Endothelial cell of umbilical vein (primary cell): ENCODE data around the gene RGL3. TPM values are rescaled to one million over a fixed set of nuclear protein-coding genes. Genes with fewer than 3 reads are reported as not detected.

ENCODE experiments used
- BruUV-seq: library from RNA; stranded (reverse); fragments of 400-500 nt; replicated peaks from 2 replicates; lab custom pipeline; 2021; lab: Mats Ljungman, UMichigan
- CTCF ChIA-PET: fragments of 300-600, 350-600 bp; sonication (Branson Sonifier 250); formaldehyde crosslinking; loops from one replicate; lab custom pipeline; 2021; ENCODE audit warnings: antibody characterized with exemption, inconsistent platforms; lab: Charles Lee
- POLR2A ChIA-PET: fragments of 300-600, 350-600 bp; sonication (Branson Sonifier 250); formaldehyde crosslinking; loops from one replicate; lab custom pipeline; 2021; ENCODE audit warnings: antibody characterized with exemption, inconsistent platforms; lab: Charles Lee
- DNase-seq: peaks from one replicate; pipeline ENCODE4 v3.0.0-alpha.2; 2011; ENCODE audit warnings: low read depth, low spot score
- FAIRE-seq: peaks from 2 replicates; lab custom pipeline; 2011; peaks lifted over from hg19 to GRCh38; lab: Jason Lieb, UNC
- H2AFZ ChIP-seq: 2 replicates; pipeline ENCODE4 v1.6.0; 2012; ENCODE audit warnings: low read depth, low read length, control low read depth, inconsistent platforms
- H3K27ac ChIP-seq: 2 replicates; pipeline ENCODE4 v1.5.1; 2011; ENCODE audit warnings: low read depth, mild to moderate bottlenecking, control low read depth, low read length, moderate library complexity; ENCODE audit not compliant: insufficient read depth
- H3K27me3 ChIP-seq, 2 experiments: 2 replicates each; pipeline versions ENCODE4 v1.6.0 to v1.6.1; 2011; ENCODE audit warnings: low read length in 2 of 2, mixed read lengths in 1 of 2; ENCODE audit not compliant: control insufficient read depth in 2 of 2, insufficient read depth in 2 of 2
- H3K36me3 ChIP-seq, 2 experiments: 2 replicates in 1 of 2; 3 replicates in 1 of 2; pipeline ENCODE4 v1.5.1; 2011; ENCODE audit warnings: low read length in 2 of 2, mild to moderate bottlenecking in 1 of 2, moderate library complexity in 1 of 2; ENCODE audit not compliant: control insufficient read depth in 2 of 2, insufficient read depth in 2 of 2; ENCODE audit errors: extremely low read depth in 1 of 2
- H3K4me1 ChIP-seq: 3 replicates; pipeline ENCODE4 v1.5.1; 2011; ENCODE audit warnings: mild to moderate bottlenecking, low read length; ENCODE audit not compliant: control insufficient read depth, insufficient read depth; ENCODE audit errors: extremely low read depth
- H3K4me2 ChIP-seq: 2 replicates; pipeline ENCODE4 v1.6.1; 2011; ENCODE audit warnings: low read length, control low read depth, mixed read lengths; ENCODE audit not compliant: insufficient read depth
- H3K4me3 ChIP-seq, 3 experiments: fragments of 200-600 bp in 1 of 3; sonication (generic), shearing (Covaris generic) in 1 of 3; replicated peaks in 1 of 3; 2 replicates each; pipeline ENCODE4 v1.5.1; 2011 to 2016; ENCODE audit warnings: control low read depth in 3 of 3, low read length in 3 of 3, mild to moderate bottlenecking in 2 of 3, inconsistent platforms in 1 of 3, low read depth in 1 of 3, moderate library complexity in 1 of 3; ENCODE audit not compliant: insufficient read depth in 1 of 3
- H3K79me2 ChIP-seq: 2 replicates; pipeline ENCODE4 v1.6.0; 2012; ENCODE audit warnings: low read length, inconsistent platforms; ENCODE audit not compliant: control insufficient read depth, insufficient read depth
- H3K9ac ChIP-seq: replicated peaks from 2 replicates; pipeline ENCODE3; 2011; ENCODE audit warnings: low read length, control low read depth; ENCODE audit not compliant: insufficient read depth; ENCODE audit errors: extremely low read depth
- H3K9me1 ChIP-seq: replicated peaks from 3 replicates; pipeline ENCODE4 v1.6.0; 2011; ENCODE audit warnings: mild to moderate bottlenecking, low read length; ENCODE audit not compliant: control insufficient read depth, insufficient read depth; ENCODE audit errors: extremely low read depth
- H3K9me3 ChIP-seq: replicated peaks from 2 replicates; pipeline ENCODE4 v1.5.1; 2012; ENCODE audit warnings: low read length, inconsistent platforms; ENCODE audit not compliant: control insufficient read depth, insufficient read depth
- H4K20me1 ChIP-seq: replicated peaks from 2 replicates; pipeline ENCODE3; 2011; ENCODE audit warnings: mild to moderate bottlenecking, low read length; ENCODE audit not compliant: control insufficient read depth, insufficient read depth; ENCODE audit errors: extremely low read depth
- EZH2 ChIP-seq: IDR thresholded peaks from 2 replicates; pipeline ENCODE4 v1.6.1; 2012; ENCODE audit warnings: borderline replicate concordance, low read depth, mild to moderate bottlenecking, moderate library complexity, low read length, inconsistent platforms; ENCODE audit not compliant: severe bottlenecking
- FOS ChIP-seq: IDR thresholded peaks from 2 replicates; pipeline ENCODE4 v1.6.1; 2011; ENCODE audit warnings: mild to moderate bottlenecking, low read length, moderate library complexity, borderline replicate concordance; ENCODE audit not compliant: insufficient read depth
- GATA2 ChIP-seq: IDR thresholded peaks from 2 replicates; pipeline ENCODE4 v1.7.0; 2011; ENCODE audit warnings: low read depth, mild to moderate bottlenecking, moderate library complexity, mixed read lengths, low read length; ENCODE audit not compliant: insufficient read length, insufficient read depth
- JUN ChIP-seq: IDR thresholded peaks from 2 replicates; pipeline ENCODE4 v1.6.1; 2011; ENCODE audit warnings: borderline replicate concordance, low read depth; ENCODE audit not compliant: insufficient read length, insufficient read depth
- MYC ChIP-seq: IDR thresholded peaks from one replicate; pipeline ENCODE4 v1.6.1; 2011; ENCODE audit warnings: mild to moderate bottlenecking, low read depth, low read length
- POLR2A ChIP-seq: IDR thresholded peaks from 2 replicates; pipeline ENCODE4 v1.6.1; 2012; ENCODE audit warnings: low read depth, mild to moderate bottlenecking, control low read depth, low read length
- POLR2AphosphoS5 ChIP-seq: IDR thresholded peaks from 2 replicates; pipeline ENCODE4 v1.6.1; 2012; ENCODE audit warnings: low read depth, mild to moderate bottlenecking, control low read depth, low read length, moderate library complexity; ENCODE audit not compliant: insufficient read depth
- dilution Hi-C: fragments of 300-500 bp; cut with MboI; formaldehyde crosslinking; loops from one replicate; pipeline ENCODE4 v1.15.0; 2019; ENCODE audit warnings: low sequenced_read_pairs; ENCODE audit not compliant: extremely low pct_ligation_motif_present
- intact Hi-C: fragments of 100-400 bp; cut with micrococcal nuclease; formaldehyde crosslinking; loops from one replicate; pipeline ENCODE4 v1.10.0; 2022
- polyA plus RNA-seq, 4 experiments: library from polyadenylated mRNA; depleted of rRNA in 3 of 4; stranded (reverse) in 3 of 4; unstranded in 1 of 4; fragments of >200 nt; gene quantifications; 2 replicates each; pipeline versions ENCODE4 v1.2.1 to v1.2.3, GENCODE V29; 2011 to 2012; ENCODE audit warnings: missing spikeins in 1 of 4
- total RNA-seq: library from RNA; stranded (reverse); gene quantifications from 2 replicates; pipeline ENCODE4 v1.2.3, GENCODE V29; 2021
- TF ChIP-seq, protein P1 (sequence below): IDR thresholded peaks from 2 replicates; pipeline ENCODE4 v1.6.1; 2011; ENCODE audit not compliant: insufficient read depth, insufficient read length
- TF ChIP-seq, protein P2 (sequence below), 2 donors: IDR thresholded peaks; 1 replicate in 1 of 2; 2 replicates in 1 of 2; pipeline ENCODE4 v1.5.1; 2011; ENCODE audit warnings: low read length in 2 of 2, mild to moderate bottlenecking in 2 of 2, moderate library complexity in 2 of 2, control low read depth in 1 of 2, inconsistent platforms in 1 of 2, low read depth in 1 of 2; ENCODE audit not compliant: insufficient read depth in 1 of 2; ENCODE audit errors: extremely low read depth in 1 of 2

The RGL3 gene
- total and polyA plus RNA-seq, 2 donors (not counting 3 experiments of a cell fraction or from before 2014, with no cell fraction given), result 0.23 to 5.2 TPM

DNA sequence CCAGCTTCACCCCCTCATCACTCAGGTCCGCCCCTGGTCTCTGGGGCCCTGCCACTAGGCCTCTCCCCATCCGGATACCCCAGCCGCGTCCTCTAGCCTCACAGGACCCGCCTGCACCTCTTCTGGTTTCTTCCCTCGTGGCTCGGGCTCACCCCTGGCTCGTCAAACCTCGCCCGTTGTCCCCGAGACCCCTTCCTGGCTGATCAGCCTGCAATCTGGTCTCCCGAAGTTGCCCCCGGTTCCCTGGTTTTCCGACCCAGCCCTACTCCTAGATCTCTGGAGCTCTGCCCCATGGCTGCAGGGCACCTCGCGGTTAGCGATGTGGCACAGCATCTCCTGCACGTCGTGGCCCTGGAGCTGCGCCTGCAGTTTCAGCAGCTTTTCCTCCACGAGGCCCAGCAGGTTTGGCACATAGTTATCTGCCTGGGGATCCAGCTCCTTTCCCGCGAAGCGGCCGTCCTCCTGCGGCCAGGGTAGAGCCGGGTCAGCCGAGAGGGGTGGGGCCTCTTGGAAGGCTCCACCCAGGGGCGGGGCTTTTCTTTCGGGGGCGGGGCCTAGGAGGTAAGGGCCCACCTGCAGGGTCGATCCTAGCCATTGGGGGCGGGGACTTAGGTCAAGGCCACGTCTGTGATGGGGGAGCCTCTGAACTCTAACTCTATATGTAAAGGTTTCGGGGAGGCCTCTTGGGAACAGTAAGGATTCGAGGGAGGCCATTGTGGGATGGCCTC is 2.4 kb upstream of the RGL3 start:
- no peaks in the 10 kb centered on the region for H4K20me1 ChIP-seq
- H3K9ac ChIP-seq, result no peak overlapping the region
- no peak overlapping the region for H3K27ac ChIP-seq
- H3K4me2 ChIP-seq, result no peak overlapping the region
- dilution Hi-C loops (no loop called here), intact Hi-C loops (loop anchor here (5.0 kb wide), 1 partner anchor 39 kb away; the partner anchor contains the start of gene EPOR)
- BruUV-seq, result no TSS peak
- no peaks in the 10 kb centered on the region for H3K36me3 ChIP-seq
- TF ChIP-seq FOS (no peak), POLR2A (no peak), JUN (no peak), EZH2 (no peak), MYC (no peak), GATA2 (no peak), POLR2AphosphoS5 (no peak)
- TF ChIP-seq, protein P1, sequence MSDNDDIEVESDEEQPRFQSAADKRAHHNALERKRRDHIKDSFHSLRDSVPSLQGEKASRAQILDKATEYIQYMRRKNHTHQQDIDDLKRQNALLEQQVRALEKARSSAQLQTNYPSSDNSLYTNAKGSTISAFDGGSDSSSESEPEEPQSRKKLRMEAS, result no peak
- TF ChIP-seq, protein P2, sequence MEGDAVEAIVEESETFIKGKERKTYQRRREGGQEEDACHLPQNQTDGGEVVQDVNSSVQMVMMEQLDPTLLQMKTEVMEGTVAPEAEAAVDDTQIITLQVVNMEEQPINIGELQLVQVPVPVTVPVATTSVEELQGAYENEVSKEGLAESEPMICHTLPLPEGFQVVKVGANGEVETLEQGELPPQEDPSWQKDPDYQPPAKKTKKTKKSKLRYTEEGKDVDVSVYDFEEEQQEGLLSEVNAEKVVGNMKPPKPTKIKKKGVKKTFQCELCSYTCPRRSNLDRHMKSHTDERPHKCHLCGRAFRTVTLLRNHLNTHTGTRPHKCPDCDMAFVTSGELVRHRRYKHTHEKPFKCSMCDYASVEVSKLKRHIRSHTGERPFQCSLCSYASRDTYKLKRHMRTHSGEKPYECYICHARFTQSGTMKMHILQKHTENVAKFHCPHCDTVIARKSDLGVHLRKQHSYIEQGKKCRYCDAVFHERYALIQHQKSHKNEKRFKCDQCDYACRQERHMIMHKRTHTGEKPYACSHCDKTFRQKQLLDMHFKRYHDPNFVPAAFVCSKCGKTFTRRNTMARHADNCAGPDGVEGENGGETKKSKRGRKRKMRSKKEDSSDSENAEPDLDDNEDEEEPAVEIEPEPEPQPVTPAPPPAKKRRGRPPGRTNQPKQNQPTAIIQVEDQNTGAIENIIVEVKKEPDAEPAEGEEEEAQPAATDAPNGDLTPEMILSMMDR (IDR thresholded peaks at IDR 0.05; ENCODE audit: extremely low read depth in 1 of 2, insufficient read depth in 1 of 2, low read depth in 1 of 2, low read length in 2 of 2), result no peak
- no peak for FAIRE-seq
- ChIA-PET CTCF (interaction anchor here (1.0 to 3.7 kb wide), 6 partner anchors 13 to 128 kb away, joined by 4 to 19 read pairs (median 6); partner anchors contain the start of genes ODAD3 and PRKCSH), POLR2A (no interaction called here)
- no peak overlapping the region for H3K4me3 ChIP-seq
- H3K9me1 ChIP-seq, result no peaks in the 10 kb centered on the region
- H3K79me2 ChIP-seq, result no peaks in the 10 kb centered on the region
- DNase-seq, result no peak
- peak overlapping the region; percentile 4 for H2AFZ ChIP-seq
- peaks cover 36 to 39% of the 10 kb centered on the region in 2 experiments for H3K27me3 ChIP-seq
- no peaks in the 10 kb centered on the region for H3K9me3 ChIP-seq
- peaks cover 9% of the 10 kb centered on the region for H3K4me1 ChIP-seq
